Loucy (cell line): Measurements from ENCODE around the gene KATNBL1.

ENCODE experiments used
- CTCF ChIP-seq: fragments of 200-600 bp; sonication (generic); conservative IDR thresholded peaks from 2 replicates; pipeline ENCODE4 v1.5.1; 2014; ENCODE audit warnings: mild to moderate bottlenecking, antibody characterized with exemption, low read length
- EZH2phosphoT487 ChIP-seq: fragments of 200-600 bp; IDR thresholded peaks from 2 replicates; pipeline ENCODE4 v1.6.1; 2018; ENCODE audit warnings: antibody characterized with exemption, mild to moderate bottlenecking, moderate library complexity, borderline replicate concordance

DNA sequence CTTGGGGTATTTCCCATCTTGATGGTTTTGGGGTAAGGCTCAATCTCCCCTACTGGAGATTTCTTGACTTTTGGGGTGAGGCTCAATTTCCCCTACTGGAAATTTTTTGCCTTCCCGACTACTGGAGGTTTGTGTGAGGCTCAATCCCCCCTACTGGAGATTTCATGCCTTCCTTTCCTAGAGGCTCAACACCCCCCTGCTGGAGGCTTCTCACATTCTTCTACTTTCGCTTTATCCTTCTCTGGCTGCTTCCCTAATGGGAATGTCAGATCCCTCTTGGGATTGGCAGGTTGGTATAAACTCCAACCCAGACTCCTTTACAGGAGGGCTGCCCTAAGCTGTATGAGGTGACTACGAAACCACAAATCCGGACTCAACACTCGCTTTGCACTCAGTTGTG, 49.2 kb downstream of the KATNBL1 start:
- TF ChIP-seq CTCF (no peak), EZH2phosphoT487 (no peak)
